ENCODE results near the gene GRIK4.

The GRIK4 gene

GRCh38 chr11:120912504-120912903, 401.0 kb downstream of the GRIK4 start:
- peak; percentile 36 for TF ChIP-seq CTCF (IDR thresholded peaks at IDR 0.05; ENCODE audit: low read depth, low read length, missing control alignments)
- in situ Hi-C loops (cut with HindIII; ENCODE audit: low sequenced_read_pairs): no loop called here
- peak; percentile 12 for DNase-seq (ENCODE audit: low read depth)
- no peak overlapping the region for H3K4me3 ChIP-seq (ENCODE audit: low read depth, low read length)

GRCh38 chr11:120912915-120913314, 401.4 kb downstream of the GRIK4 start:
- TF ChIP-seq CTCF (IDR thresholded peaks at IDR 0.05; ENCODE audit: low read depth, low read length, missing control alignments): no peak
- H3K4me3 ChIP-seq (ENCODE audit: low read depth, low read length): no peak overlapping the region
- in situ Hi-C loops (cut with HindIII; ENCODE audit: low sequenced_read_pairs): no loop called here
- no peak for DNase-seq (ENCODE audit: low read depth)

GRCh38 chr11:120914021-120914420, 402.5 kb downstream of the GRIK4 start:
- no peak for TF ChIP-seq CTCF (IDR thresholded peaks at IDR 0.05; ENCODE audit: low read depth, low read length, missing control alignments)
- DNase-seq (ENCODE audit: low read depth): no peak
- in situ Hi-C loops (cut with HindIII; ENCODE audit: low sequenced_read_pairs): no loop called here
- H3K4me3 ChIP-seq (ENCODE audit: low read depth, low read length): no peak overlapping the region

- H3K4me3 ChIP-seq (ENCODE audit: low read depth, low read length): no peak overlapping the region
- in situ Hi-C loops (cut with HindIII; ENCODE audit: low sequenced_read_pairs): no loop called here
- TF ChIP-seq CTCF (IDR thresholded peaks at IDR 0.05; ENCODE audit: low read depth, low read length, missing control alignments): no peak
- DNase-seq (ENCODE audit: low read depth): no peak
These were observed 403.1 kb downstream of the GRIK4 start for GRCh38 chr11:120914601-120915000.

GRCh38 chr11:120917559-120918239, 406.2 kb downstream of the GRIK4 start:
- TF ChIP-seq CTCF (IDR thresholded peaks at IDR 0.05; ENCODE audit: low read depth, low read length, missing control alignments): no peak
- in situ Hi-C loops (cut with HindIII; ENCODE audit: low sequenced_read_pairs): no loop called here

GRCh38 chr11:120918257-120918656, 406.7 kb downstream of the GRIK4 start:
- no peak for TF ChIP-seq CTCF (IDR thresholded peaks at IDR 0.05; ENCODE audit: low read depth, low read length, missing control alignments)
- DNase-seq (ENCODE audit: low read depth): no peak
- in situ Hi-C loops (cut with HindIII; ENCODE audit: low sequenced_read_pairs): no loop called here
- H3K4me3 ChIP-seq (ENCODE audit: low read depth, low read length): no peak overlapping the region

More at GRCh38 chr11:120917559-120918239, 406.2 kb downstream of the GRIK4 start:
- DNase-seq (ENCODE audit: low read depth): no peak
- H3K4me3 ChIP-seq (ENCODE audit: low read depth, low read length): no peak overlapping the region

All from astrocyte of the cerebellum (primary cell).